ENCODE results near the gene ACVR1B.

- TF ChIP-seq SIN3B (IDR thresholded peaks at IDR 0.05; ENCODE audit: low read depth) (no peak), CTCF (IDR thresholded peaks at IDR 0.05 in 2 of 3, conservative IDR thresholded peaks at IDR 0.05 in 1 of 3; ENCODE audit: insufficient read depth in 2 of 3, low read depth in 1 of 3, low read length in 3 of 3) (0 out of 6 replicates have a peak, but pooled peaks of 1 of the 3 experiments have one; percentile 1), ZNF445 (CRISPR knock-in tag; IDR thresholded peaks at IDR 0.05; ENCODE audit: low read depth) (no peak), HLTF (IDR thresholded peaks at IDR 0.05) (no peak)
These were observed 58.7 kb downstream of the ACVR1B start for GRCh38 chr12:52010152-52010622.
